ENCODE measurements around the gene HOXD12. TPM values are rescaled to one million over a fixed set of nuclear protein-coding genes. Genes with fewer than 3 reads are reported as not detected.
A peak's percentile ranks its signal among the peaks of the same experiment; 100 is the strongest.

Gene HOXD12
- total and polyA plus RNA-seq, 5 experiments from 2014 or later: not detected

DNA sequence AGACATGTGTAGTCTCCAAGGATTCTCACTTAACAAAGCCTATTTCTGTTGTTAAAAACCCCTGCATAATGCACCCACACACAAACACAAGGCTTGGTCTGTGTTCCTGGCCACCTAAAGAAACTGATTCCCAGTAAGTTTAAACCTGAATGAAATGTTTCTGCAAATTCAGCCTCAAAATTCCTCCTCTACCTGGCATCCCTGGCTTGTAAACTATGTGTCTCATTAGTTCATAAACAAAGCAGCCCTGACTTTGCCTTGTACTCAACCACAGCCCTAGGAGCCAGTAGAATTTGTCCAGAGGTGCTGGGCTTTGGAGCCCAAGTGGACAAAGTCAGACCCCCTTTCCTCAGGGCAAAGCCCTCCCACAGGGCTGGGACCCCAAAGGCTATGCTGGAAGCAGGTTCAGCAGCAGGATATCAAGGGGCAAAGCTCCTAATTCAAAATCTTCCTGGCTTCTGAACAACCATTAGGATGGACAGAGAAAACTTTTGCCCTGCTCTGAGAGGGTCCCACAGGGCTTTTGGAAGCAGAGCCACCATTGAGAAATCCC lies 9.7 kb upstream of the HOXD12 start:
- peaks cover 0 to 65% (median 19%) of the 10 kb centered on the region in 9 donors for H3K9me3 Mint-ChIP-seq
- H3K27ac Mint-ChIP-seq: peak overlapping the region in 1 of 10 donors; percentile 9
- H3K36me3 Mint-ChIP-seq: peaks cover 13 to 32% (median 18%) of the 10 kb centered on the region in 3 donors
- no peak overlapping the region for H3K4me3 Mint-ChIP-seq
- DNase-seq: no peak
- ATAC-seq: no peak
- peaks cover 10 to 26% (median 22%) of the 10 kb centered on the region in 4 donors for H3K4me1 Mint-ChIP-seq
- peaks cover 60 to 95% (median 82%) of the 10 kb centered on the region in 5 donors for H3K27me3 Mint-ChIP-seq
- POLR2A ChIA-PET: no interaction called here

DNA sequence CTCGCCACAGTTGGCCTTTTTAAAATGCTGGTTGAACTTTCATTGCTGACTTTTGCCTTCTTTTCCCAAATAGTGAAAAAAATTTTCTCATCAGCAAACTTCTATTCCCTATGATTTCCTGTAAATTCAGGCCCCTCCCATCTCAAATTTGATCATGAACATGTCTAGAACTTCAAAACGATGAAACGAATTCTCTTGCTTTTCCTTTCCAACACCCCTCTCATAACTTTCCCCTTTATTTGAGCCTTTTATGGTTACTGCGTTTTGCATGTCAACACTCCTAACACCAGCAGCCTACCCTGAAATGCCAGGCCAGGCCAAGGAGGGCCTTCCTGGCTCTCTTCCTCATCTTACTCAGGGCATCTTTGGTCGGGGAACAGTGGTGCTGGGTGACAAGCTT lies 8.7 kb upstream of the HOXD12 start:
- peaks cover 0 to 67% (median 19%) of the 10 kb centered on the region in 9 donors for H3K9me3 Mint-ChIP-seq
- peak overlapping the region in 2 of 10 donors; percentile 45 to 49 for H3K27ac Mint-ChIP-seq
- no peak for DNase-seq
- peak overlapping the region in 2 of 10 donors; percentile 21 to 45 for H3K4me3 Mint-ChIP-seq
- peaks cover 65 to 95% (median 86%) of the 10 kb centered on the region in 5 donors for H3K27me3 Mint-ChIP-seq
- POLR2A ChIA-PET: no interaction called here
- H3K36me3 Mint-ChIP-seq: peaks cover 13 to 41% (median 16%) of the 10 kb centered on the region in 3 donors
- H3K4me1 Mint-ChIP-seq: peaks cover 10 to 26% (median 22%) of the 10 kb centered on the region in 4 donors
- no peak for ATAC-seq

DNA sequence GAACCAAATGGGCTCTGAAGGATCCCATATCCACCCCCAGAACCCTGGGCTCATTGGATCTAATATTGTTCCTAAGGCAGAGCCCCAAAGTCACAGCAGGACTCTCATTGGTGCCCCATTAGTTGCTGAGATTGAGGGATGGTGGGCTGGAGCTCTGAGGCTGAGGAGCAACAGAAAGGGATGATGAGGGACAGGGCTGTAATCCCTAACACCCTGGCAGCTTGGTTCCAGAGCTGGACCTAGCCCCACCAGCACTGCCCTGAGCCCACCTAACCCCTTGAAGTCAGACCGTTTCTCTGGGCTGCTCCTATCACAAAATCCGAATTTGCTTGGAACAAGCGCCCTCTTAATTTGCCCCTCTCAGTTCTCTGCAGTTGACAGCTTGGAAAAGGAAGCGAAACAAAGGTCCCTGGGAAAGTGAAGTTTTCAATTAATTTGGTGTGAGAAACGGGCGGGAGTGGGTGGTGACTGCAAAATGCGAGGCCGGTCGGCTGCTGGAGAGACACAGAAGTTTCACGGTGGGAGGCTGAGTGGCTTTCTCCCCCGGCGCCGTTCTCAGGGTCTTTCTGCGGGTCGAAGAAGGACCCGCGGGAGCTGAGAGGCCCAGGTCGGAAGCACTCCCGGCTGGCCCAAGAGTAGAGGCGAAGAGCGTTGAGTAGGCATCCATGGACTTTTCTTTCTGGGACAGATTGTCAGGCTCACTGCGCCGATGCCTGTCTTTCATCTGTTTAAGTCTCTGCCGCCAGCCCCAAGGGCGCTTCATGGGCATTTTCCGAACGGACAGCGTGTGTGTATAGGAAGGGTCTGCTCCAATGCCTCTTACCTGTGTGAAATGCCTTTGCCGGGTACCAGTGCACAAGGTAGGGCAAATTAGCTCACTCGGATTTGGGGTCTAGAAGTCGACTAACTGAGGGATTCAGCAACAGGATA lies 8.0 kb upstream of the HOXD12 start:
- Mint-ChIP-seq H3K36me3 (peaks cover 13 to 41% (median 16%) of the 10 kb centered on the region in 3 donors), H3K4me1 (peaks cover 9 to 29% (median 25%) of the 10 kb centered on the region in 4 donors), H3K27me3 (peaks cover 64 to 95% (median 88%) of the 10 kb centered on the region in 5 donors), H3K27ac (peak overlapping the region in 2 of 10 donors; percentile 86 to 88), H3K9me3 (peaks cover 0 to 63% (median 17%) of the 10 kb centered on the region in 9 donors), H3K4me3 (peak overlapping the region; percentile 42 to 79 (median 64))
- ATAC-seq: no peak
- no peak for DNase-seq
- POLR2A ChIA-PET: no interaction called here

DNA sequence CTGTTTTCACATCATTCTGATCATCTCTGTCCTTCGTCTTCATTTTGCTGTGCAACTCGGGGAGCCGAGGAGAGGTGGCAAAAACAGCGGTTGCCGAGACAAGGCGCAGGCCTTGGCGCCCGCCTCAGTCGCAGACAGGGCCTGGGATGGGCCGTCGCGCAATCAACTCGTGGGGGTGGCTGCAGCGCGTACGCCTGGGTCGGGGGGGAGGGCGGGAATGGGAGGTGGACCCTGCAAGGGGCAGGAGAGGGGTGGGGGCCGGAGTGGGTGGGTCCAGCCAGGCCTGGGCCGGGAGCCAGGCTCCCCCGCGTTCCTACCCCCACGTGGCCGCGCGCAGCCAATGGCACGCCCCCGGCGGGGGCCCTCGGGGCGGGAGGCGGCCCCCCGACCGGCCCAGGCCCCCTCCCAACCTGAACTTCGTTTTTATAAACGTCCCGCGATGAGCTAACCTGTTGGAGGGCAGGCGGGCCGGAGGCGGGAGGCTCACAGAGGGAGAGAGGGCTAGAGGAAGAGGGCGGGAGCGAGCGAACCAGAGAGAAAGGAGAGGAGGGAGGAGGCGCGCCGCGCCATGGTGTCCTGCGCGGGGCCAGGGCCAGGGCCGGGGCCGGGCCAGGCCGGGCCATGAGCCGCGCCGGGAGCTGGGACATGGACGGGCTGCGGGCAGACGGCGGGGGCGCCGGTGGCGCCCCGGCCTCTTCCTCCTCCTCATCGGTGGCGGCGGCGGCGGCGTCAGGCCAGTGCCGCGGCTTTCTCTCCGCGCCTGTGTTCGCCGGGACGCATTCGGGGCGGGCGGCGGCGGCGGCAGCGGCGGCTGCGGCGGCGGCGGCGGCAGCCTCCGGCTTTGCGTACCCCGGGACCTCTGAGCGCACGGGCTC lies 7.1 kb upstream of the HOXD12 start, which contains the start of gene HOXD13:
TSS of gene HOXD13 (plus strand) at position 452 of the 875 bp plus-strand sequence. CDS start at position 622, 170 bp downstream.
- Mint-ChIP-seq H3K36me3 (peaks cover 12 to 34% (median 13%) of the 10 kb centered on the region in 3 donors), H3K9me3 (peaks cover 0 to 54% (median 9%) of the 10 kb centered on the region in 9 donors), H3K4me1 (peaks cover 13 to 36% (median 34%) of the 10 kb centered on the region in 4 donors), H3K4me3 (peak within 1 kb of the TSS; percentile 42 to 79 (median 64)), H3K27me3 (peaks cover 62 to 95% (median 86%) of the 10 kb centered on the region in 5 donors), H3K27ac (peak within 1 kb of the TSS in 3 of 10 donors; percentile 20 to 92 (median 86))
- DNase-seq: no peak
- POLR2A ChIA-PET: no interaction called here
- ATAC-seq: peak in 1 of 2 donors; percentile 22

DNA sequence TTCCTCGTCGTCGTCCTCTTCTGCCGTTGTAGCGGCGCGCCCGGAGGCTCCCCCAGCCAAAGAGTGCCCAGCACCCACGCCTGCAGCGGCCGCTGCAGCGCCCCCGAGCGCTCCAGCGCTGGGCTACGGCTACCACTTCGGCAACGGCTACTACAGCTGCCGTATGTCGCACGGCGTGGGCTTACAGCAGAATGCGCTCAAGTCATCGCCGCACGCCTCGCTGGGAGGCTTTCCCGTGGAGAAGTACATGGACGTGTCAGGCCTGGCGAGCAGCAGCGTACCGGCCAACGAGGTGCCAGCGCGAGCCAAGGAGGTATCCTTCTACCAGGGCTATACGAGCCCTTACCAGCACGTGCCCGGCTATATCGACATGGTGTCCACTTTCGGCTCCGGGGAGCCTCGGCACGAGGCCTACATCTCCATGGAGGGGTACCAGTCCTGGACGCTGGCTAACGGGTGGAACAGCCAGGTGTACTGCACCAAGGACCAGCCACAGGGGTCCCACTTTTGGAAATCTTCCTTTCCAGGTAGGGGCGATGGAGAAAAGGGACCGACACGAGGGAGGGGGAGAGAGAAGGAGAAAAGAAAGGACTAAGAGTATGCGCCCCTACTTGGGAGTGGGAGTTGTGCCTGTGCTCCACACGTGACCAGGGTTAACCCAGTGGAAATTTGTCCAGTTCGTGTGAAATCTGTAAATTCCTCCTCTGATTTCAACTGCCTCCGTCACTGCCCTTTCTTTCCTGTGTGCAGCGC lies 6.3 kb upstream of the HOXD12 start:
- peaks cover 64 to 95% (median 85%) of the 10 kb centered on the region in 5 donors for H3K27me3 Mint-ChIP-seq
- H3K27ac Mint-ChIP-seq: peak overlapping the region in 3 of 10 donors; percentile 20 to 92 (median 68)
- H3K4me3 Mint-ChIP-seq: peak overlapping the region in 9 of 10 donors; percentile 4 to 65 (median 42)
- DNase-seq (no peak), ATAC-seq (peak in 1 of 2 donors; percentile 13)
- H3K4me1 Mint-ChIP-seq: peaks cover 18 to 41% (median 36%) of the 10 kb centered on the region in 4 donors
- peaks cover 13 to 34% (median 14%) of the 10 kb centered on the region in 3 donors for H3K36me3 Mint-ChIP-seq
- peaks cover 0 to 48% (median 9%) of the 10 kb centered on the region in 9 donors for H3K9me3 Mint-ChIP-seq
- POLR2A ChIA-PET: interaction anchor here (1.0 kb wide), 1 partner anchor 11 kb away, joined by 4 read pairs; no protein-coding TSS in a partner anchor

DNA sequence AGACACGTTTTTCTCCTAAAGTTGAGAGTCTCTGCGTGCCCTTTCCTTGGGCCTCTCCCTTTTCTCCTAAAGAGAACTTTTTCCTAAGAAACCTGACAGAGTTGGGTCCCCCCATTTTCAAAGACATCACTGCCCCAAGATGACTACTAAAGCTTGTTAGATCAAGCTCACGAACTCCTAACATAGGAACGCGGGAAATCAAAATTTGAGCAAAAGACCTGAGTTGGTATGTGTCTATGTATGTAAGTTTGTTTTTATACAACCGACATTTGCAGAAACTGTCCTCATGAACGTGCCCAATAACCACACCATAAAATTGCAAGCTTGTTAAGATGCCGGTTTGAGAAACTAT lies 5.7 kb upstream of the HOXD12 start:
- Mint-ChIP-seq H3K27me3 (peaks cover 64 to 95% (median 83%) of the 10 kb centered on the region in 5 donors), H3K36me3 (peaks cover 13 to 34% (median 14%) of the 10 kb centered on the region in 3 donors), H3K27ac (peak overlapping the region in 3 of 10 donors; percentile 20 to 92 (median 68)), H3K4me1 (peaks cover 19 to 41% (median 34%) of the 10 kb centered on the region in 4 donors), H3K9me3 (peaks cover 0 to 48% (median 9%) of the 10 kb centered on the region in 9 donors), H3K4me3 (peak overlapping the region in 8 of 10 donors; percentile 9 to 65 (median 46))
- ATAC-seq (no peak), DNase-seq (no peak)
- POLR2A ChIA-PET: interaction anchor here (1.0 kb wide), 1 partner anchor 11 kb away, joined by 4 read pairs; no protein-coding TSS in a partner anchor

DNA sequence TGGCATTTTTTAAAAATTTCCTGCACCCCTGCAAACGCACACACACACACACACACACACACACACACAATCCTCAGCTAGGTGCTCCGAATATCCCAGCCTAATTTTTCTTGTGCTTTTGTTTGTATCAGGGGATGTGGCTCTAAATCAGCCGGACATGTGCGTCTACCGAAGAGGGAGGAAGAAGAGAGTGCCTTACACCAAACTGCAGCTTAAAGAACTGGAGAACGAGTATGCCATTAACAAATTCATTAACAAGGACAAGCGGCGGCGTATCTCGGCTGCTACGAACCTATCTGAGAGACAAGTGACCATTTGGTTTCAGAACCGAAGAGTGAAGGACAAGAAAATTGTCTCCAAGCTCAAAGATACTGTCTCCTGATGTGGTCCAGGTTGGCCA lies 5.2 kb upstream of the HOXD12 start:
- ATAC-seq (no peak), DNase-seq (no peak)
- Mint-ChIP-seq H3K4me1 (peaks cover 19 to 41% (median 32%) of the 10 kb centered on the region in 4 donors), H3K4me3 (no peak overlapping the region), H3K9me3 (peaks cover 0 to 46% (median 8%) of the 10 kb centered on the region in 9 donors), H3K36me3 (peaks cover 11 to 32% (median 13%) of the 10 kb centered on the region in 3 donors), H3K27ac (no peak overlapping the region), H3K27me3 (peaks cover 63 to 95% (median 83%) of the 10 kb centered on the region in 5 donors)
- POLR2A ChIA-PET: interaction anchor here (1.0 kb wide), 1 partner anchor 12 kb away, joined by 4 read pairs; no protein-coding TSS in a partner anchor

DNA sequence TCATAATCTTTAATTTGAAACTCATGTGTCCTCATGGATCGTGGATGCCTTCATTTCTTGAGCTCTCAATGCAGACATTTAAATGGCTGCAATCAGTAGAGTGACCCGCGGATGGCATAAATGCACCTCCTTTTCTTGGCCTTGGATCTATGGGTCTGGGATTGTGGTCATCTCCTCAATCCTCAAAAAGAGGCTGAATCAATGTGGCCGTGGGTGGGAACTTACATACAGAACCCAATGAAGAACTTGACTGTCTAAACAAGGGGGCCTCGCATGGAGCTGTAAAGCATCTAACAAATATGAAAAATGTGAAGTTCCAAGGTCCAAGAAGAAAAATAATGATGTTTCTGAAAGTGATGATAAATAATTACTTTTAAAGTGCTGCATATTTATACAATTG lies 4.2 kb upstream of the HOXD12 start:
- Mint-ChIP-seq H3K27me3 (peaks cover 54 to 93% (median 75%) of the 10 kb centered on the region in 5 donors), H3K36me3 (peaks cover 9 to 30% (median 12%) of the 10 kb centered on the region in 3 donors), H3K27ac (no peak overlapping the region), H3K4me1 (peaks cover 19 to 41% (median 33%) of the 10 kb centered on the region in 4 donors), H3K9me3 (peaks cover 0 to 43% (median 8%) of the 10 kb centered on the region in 9 donors), H3K4me3 (peak overlapping the region in 2 of 10 donors; percentile 22 to 32)
- POLR2A ChIA-PET: no interaction called here
- no peak for DNase-seq
- ATAC-seq: no peak

DNA sequence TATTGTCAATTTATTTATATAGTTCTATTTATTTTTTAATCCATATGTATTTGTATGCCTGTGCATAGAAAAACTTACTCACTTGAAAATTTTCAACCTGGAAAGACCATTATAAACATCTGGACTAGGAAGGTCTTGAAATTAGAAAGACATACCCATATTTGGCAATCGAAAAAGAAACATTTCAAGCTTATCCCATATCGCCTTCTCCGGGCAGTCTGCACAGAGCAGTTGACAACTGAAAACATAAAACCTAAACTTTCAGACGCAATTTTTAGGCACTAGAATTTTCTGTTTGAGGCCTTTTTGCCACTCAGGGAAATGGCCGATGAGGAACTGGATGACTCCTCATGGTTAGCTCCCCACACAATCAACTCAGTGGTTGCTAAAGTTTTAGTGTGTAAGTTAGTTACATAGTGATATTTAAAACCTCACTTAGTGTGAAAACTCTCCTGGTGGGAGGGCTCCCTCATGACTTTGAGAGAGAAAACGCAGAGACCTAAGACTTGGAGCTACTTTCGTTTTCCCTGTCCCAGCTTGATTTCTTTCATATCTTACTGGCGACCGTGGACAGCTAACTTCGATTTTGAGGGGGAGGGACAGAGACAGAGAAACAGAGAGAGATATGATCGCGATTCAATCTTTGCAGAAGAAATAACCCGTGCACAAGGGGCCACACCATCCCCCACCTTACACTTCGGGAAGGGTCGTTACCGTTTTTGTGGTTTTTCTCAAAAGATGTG lies 3.2 kb upstream of the HOXD12 start:
- POLR2A ChIA-PET: interaction anchor here (0.9 kb wide), 1 partner anchor 16 kb away, joined by 3 read pairs; no protein-coding TSS in a partner anchor
- peaks cover 19 to 41% (median 33%) of the 10 kb centered on the region in 4 donors for H3K4me1 Mint-ChIP-seq
- peaks cover 8 to 24% (median 9%) of the 10 kb centered on the region in 3 donors for H3K36me3 Mint-ChIP-seq
- H3K27me3 Mint-ChIP-seq: peaks cover 50 to 93% (median 72%) of the 10 kb centered on the region in 5 donors
- peak overlapping the region; percentile 57 to 87 (median 78) for H3K4me3 Mint-ChIP-seq
- DNase-seq (peak in 1 of 10 donors; percentile 4), ATAC-seq (peak in 1 of 2 donors; percentile 12)
- H3K27ac Mint-ChIP-seq: no peak overlapping the region
- H3K9me3 Mint-ChIP-seq: peaks cover 0 to 35% (median 2%) of the 10 kb centered on the region in 9 donors

All from naive thymus-derived CD8-positive, alpha-beta T cell (primary cell).